Nephron (organoid): ENCODE measurements around the gene BUD31.

Experiments
- H3K27ac Mint-ChIP-seq, 3 experiments: 2 replicates each; pipeline ENCODE4 v1.8.0; 2020; ENCODE audit warnings: mixed read lengths in 3 of 3, mild to moderate bottlenecking in 2 of 3, moderate library complexity in 1 of 3
- H3K27me3 Mint-ChIP-seq: 2 replicates; pipeline ENCODE4 v1.8.0; 2021; ENCODE audit warnings: low read depth, mild to moderate bottlenecking, moderate library complexity, mixed read lengths
- H3K36me3 Mint-ChIP-seq: 2 replicates; pipeline ENCODE4 v1.8.0; 2020; ENCODE audit warnings: low read depth, mixed read lengths
- H3K4me1 Mint-ChIP-seq: 2 replicates; pipeline ENCODE4 v1.8.0; 2020; ENCODE audit warnings: mixed read lengths
- H3K4me3 Mint-ChIP-seq, 3 experiments: 2 replicates each; pipeline ENCODE4 v1.8.0; 2020; ENCODE audit warnings: mild to moderate bottlenecking in 3 of 3, mixed read lengths in 3 of 3, moderate library complexity in 2 of 3
- H3K9me3 Mint-ChIP-seq: 2 replicates; pipeline ENCODE4 v1.8.0; 2020; ENCODE audit warnings: mixed read lengths
- TF ChIP-seq, protein P1 (sequence below), 3 experiments: fragments of 200-600 bp; sonication (generic); IDR thresholded peaks; one replicate each; pipeline ENCODE4 v1.5.0; 2021; ENCODE audit warnings: antibody characterized with exemption in 3 of 3; ENCODE audit not compliant: unreplicated experiment in 3 of 3

BUD31 gene

DNA sequence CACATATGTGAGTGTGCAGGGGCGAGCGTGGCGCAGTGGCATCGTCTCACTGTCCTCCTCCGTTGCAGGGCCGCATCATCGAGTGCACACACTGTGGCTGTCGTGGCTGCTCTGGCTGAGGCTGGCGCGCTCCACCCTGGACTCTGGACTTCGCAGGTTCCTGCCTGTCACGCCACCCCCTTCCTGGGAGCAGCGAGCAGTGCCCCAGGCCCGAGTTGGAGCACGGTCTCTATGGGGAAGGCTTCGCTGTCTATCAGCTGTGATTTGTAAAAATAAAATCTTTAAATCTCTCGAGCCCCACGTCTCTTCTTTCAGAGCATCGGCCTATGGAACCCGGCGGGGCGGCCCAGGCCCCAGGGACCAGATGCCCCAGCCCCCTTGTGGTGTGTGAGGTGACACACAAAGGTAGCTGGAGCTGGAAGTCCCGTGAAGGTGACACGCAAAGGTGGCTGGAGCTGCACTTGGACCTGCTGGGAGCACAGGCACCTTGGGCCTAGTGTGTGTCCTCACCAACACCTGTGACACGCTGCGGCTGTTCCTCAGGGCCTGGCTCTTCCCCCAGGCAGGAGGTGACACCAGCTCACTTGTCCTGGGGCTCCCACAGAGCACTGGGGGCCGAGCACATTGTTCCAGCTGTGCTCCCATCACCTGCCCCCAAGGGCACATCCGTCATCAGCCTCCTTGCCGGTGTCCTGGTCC, 10.7 kb downstream of the BUD31 start:
- H3K27ac Mint-ChIP-seq: no peak overlapping the region
- no peaks in the 10 kb centered on the region for H3K9me3 Mint-ChIP-seq
- TF ChIP-seq, protein P1, sequence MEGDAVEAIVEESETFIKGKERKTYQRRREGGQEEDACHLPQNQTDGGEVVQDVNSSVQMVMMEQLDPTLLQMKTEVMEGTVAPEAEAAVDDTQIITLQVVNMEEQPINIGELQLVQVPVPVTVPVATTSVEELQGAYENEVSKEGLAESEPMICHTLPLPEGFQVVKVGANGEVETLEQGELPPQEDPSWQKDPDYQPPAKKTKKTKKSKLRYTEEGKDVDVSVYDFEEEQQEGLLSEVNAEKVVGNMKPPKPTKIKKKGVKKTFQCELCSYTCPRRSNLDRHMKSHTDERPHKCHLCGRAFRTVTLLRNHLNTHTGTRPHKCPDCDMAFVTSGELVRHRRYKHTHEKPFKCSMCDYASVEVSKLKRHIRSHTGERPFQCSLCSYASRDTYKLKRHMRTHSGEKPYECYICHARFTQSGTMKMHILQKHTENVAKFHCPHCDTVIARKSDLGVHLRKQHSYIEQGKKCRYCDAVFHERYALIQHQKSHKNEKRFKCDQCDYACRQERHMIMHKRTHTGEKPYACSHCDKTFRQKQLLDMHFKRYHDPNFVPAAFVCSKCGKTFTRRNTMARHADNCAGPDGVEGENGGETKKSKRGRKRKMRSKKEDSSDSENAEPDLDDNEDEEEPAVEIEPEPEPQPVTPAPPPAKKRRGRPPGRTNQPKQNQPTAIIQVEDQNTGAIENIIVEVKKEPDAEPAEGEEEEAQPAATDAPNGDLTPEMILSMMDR (IDR thresholded peaks at IDR 0.05; ENCODE audit: unreplicated experiment in 3 of 3): no peak
- no peaks in the 10 kb centered on the region for H3K27me3 Mint-ChIP-seq
- no peaks in the 10 kb centered on the region for H3K4me1 Mint-ChIP-seq
- H3K36me3 Mint-ChIP-seq: peaks cover 65% of the 10 kb centered on the region
- H3K4me3 Mint-ChIP-seq: no peak overlapping the region

DNA sequence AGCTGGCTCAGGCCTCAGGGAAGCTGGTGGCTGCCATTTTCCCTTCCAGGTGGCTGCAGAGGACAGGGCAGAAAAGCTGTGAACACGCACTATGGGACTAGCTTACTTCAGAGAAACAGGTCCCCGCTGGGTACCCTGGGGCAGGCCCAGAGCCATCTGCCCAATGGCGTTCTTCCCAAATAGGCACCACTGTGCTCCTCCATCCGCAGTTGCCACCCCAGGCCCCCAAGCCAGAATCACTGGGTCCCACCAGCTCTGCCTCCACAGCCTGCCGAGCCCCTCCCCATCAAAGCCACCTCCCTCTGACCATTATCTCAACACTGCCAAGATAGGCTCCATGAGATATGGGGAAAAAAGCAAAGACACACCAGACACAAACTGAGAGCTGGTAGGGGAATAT, 11.4 kb downstream of the BUD31 start:
- peaks cover 58% of the 10 kb centered on the region for H3K36me3 Mint-ChIP-seq
- TF ChIP-seq, protein P1 (IDR thresholded peaks at IDR 0.05; ENCODE audit: unreplicated experiment in 3 of 3): no peak
- H3K4me1 Mint-ChIP-seq: no peaks in the 10 kb centered on the region
- no peak overlapping the region for H3K4me3 Mint-ChIP-seq
- H3K27me3 Mint-ChIP-seq: no peaks in the 10 kb centered on the region
- H3K9me3 Mint-ChIP-seq: no peaks in the 10 kb centered on the region
- no peak overlapping the region for H3K27ac Mint-ChIP-seq

DNA sequence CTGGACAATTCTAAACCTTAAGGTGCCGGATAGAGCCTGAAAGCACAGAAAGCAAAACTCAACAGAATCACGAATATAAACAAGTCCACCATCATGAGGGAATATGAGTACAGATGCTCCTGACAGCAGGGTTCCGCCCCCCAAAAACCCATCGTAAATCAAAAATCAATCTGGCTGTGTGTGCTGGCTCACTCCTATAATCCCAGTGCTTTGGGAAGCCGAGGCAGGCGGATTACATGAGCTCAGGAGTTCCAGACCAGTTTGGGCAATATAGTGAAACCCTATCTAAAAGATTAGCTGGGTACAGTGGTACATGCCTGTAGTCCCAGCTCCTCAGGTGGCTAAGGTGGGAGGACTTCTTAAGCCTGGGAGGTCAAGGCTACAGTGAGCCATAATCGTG, 12.2 kb downstream of the BUD31 start:
- Mint-ChIP-seq H3K9me3 (no peaks in the 10 kb centered on the region), H3K4me3 (no peak overlapping the region), H3K27me3 (no peaks in the 10 kb centered on the region), H3K4me1 (no peaks in the 10 kb centered on the region), H3K36me3 (peaks cover 57% of the 10 kb centered on the region), H3K27ac (no peak overlapping the region)
- TF ChIP-seq, protein P1 (IDR thresholded peaks at IDR 0.05; ENCODE audit: unreplicated experiment in 3 of 3): no peak

DNA sequence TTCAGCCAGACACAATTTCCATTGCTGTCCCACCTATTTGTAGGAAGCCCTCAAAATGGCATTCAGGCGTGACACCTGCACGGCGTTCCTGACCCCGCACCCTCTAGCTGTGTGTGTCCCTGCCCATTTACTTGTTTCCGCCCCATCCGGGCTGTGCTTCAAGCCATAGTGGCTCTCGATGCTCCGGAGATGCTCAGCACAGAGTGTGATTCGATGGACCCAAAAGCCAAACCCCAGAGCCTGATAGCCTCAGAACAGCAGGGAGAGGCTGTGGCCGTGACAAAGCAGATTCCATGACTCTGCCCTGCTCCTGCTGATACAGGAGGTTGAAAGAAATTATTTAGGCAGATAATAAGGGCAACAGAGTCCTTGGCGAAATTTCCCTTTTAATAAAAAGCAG, 13.4 kb downstream of the BUD31 start:
- Mint-ChIP-seq H3K36me3 (peaks cover 51% of the 10 kb centered on the region), H3K27ac (no peak overlapping the region), H3K27me3 (no peaks in the 10 kb centered on the region), H3K4me3 (no peak overlapping the region), H3K4me1 (no peaks in the 10 kb centered on the region), H3K9me3 (no peaks in the 10 kb centered on the region)
- TF ChIP-seq, protein P1 (IDR thresholded peaks at IDR 0.05; ENCODE audit: unreplicated experiment in 3 of 3): no peak

DNA sequence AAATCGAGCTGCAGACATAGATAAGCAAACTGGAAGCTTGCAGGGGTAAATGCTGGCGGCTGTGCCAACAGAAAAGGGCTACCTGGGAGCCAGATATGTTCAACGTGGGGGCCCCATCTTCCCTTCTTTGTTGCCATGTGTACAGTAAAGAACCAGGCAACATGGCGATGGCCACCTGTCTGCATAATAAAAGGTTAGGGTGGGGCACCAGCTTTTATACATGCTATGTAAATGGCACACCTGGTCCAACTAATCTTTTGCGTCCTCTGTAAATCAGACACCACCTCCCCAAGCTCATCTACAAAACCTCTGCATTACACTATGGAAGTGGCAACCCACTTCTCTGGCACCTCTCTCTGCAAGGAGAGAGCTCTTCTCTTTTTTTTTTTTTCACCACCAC, 13.9 kb downstream of the BUD31 start:
- H3K36me3 Mint-ChIP-seq: peaks cover 46% of the 10 kb centered on the region
- no peaks in the 10 kb centered on the region for H3K27me3 Mint-ChIP-seq
- no peaks in the 10 kb centered on the region for H3K4me1 Mint-ChIP-seq
- TF ChIP-seq, protein P1 (IDR thresholded peaks at IDR 0.05; ENCODE audit: unreplicated experiment in 3 of 3): no peak
- H3K4me3 Mint-ChIP-seq: no peak overlapping the region
- no peaks in the 10 kb centered on the region for H3K9me3 Mint-ChIP-seq
- H3K27ac Mint-ChIP-seq: no peak overlapping the region
